Ishikawa (cell line): ENCODE results near the gene BCL2L13.

ENCODE experiments used
- CEBPB ChIP-seq: IDR thresholded peaks from 2 replicates; pipeline ENCODE4 v1.6.1; 2012
- CREB1 ChIP-seq: IDR thresholded peaks from 2 replicates; pipeline ENCODE4 v1.6.1; 2012; ENCODE audit warnings: low read depth
- EGR1 ChIP-seq: IDR thresholded peaks from 2 replicates; pipeline ENCODE4 v1.6.1; 2012
- EP300 ChIP-seq: IDR thresholded peaks from 2 replicates; pipeline ENCODE4 v1.6.1; 2012; ENCODE audit warnings: borderline replicate concordance
- FOXM1 ChIP-seq: IDR thresholded peaks from 2 replicates; pipeline ENCODE4 v1.6.1; 2012; ENCODE audit warnings: low read depth, borderline replicate concordance
- RAD21 ChIP-seq: IDR thresholded peaks from 2 replicates; pipeline ENCODE4 v1.6.1; 2012; ENCODE audit warnings: low read depth
- TAF1 ChIP-seq: IDR thresholded peaks from 2 replicates; pipeline ENCODE4 v1.6.1; 2012; ENCODE audit warnings: low read depth, mild to moderate bottlenecking
- TCF12 ChIP-seq: IDR thresholded peaks from 2 replicates; pipeline ENCODE4 v1.6.1; 2012; ENCODE audit warnings: low read depth
- TEAD4 ChIP-seq: IDR thresholded peaks from 2 replicates; pipeline ENCODE4 v1.6.1; 2012
- YY1 ChIP-seq: IDR thresholded peaks from 2 replicates; pipeline ENCODE4 v1.6.1; 2012; ENCODE audit warnings: low read depth
- ZBTB7A ChIP-seq: IDR thresholded peaks from 2 replicates; pipeline ENCODE4 v1.6.1; 2012; ENCODE audit warnings: low read depth
- TF ChIP-seq, protein P1 (sequence below): IDR thresholded peaks from 2 replicates; pipeline ENCODE4 v1.6.1; 2012
- TF ChIP-seq, protein P2 (sequence below): IDR thresholded peaks from 2 replicates; pipeline ENCODE4 v1.6.1; 2012; ENCODE audit warnings: low read depth, mild to moderate bottlenecking

DNA sequence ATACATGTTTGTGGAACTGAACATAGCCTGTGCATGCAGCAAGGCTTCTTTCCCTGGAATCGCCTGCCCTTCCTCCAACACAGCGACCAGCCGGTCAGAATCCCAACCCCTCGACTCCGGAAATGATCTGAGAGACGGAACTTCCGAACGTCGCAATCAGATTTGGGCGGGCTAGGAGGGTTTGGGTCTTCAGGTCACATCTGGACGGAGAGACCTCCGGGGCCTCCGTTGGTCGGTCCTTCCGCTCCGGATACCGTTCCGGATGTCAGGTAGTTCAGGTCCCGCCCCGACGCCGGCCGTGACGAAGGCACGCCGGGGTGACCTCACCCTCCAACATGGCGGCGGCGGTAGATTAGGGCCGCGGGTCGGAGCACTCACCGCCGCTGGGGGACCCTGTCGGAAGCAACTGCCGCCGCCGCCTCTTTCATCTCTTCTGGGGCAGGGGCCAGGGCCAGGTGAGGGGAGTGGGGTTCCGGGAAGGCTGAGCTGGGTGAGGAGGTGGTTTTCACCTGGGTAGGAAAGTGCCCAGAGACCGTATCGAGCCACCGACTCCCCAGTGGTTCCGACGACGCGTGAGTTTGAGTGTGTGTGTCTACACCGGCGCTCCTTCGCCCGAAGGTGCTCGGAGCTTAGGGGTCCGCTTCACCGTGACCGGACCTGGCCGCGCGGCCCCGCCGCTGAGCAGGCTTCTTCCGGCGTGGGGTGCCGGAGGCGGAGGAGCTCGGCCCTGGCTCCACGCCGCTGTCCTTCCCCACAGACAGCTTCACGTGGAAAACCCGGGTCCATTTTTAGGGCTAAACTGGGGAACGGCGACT is at the start of gene BCL2L13:
- TF ChIP-seq CEBPB (no peak), FOXM1 (no peak), EP300 (0 out of 2 replicates have a peak, but pooled peaks have one; percentile 8), ZBTB7A (no peak), TCF12 (no peak), CREB1 (peak; percentile 87), TEAD4 (0 out of 2 replicates have a peak, but pooled peaks have one; percentile 22), RAD21 (no peak), TAF1 (peak; percentile 100), YY1 (peak; percentile 95), EGR1 (no peak)
- TF ChIP-seq, protein P1, sequence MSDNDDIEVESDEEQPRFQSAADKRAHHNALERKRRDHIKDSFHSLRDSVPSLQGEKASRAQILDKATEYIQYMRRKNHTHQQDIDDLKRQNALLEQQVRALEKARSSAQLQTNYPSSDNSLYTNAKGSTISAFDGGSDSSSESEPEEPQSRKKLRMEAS, result no peak; the same call in 1 of the 2 replicates
- TF ChIP-seq, protein P2, sequence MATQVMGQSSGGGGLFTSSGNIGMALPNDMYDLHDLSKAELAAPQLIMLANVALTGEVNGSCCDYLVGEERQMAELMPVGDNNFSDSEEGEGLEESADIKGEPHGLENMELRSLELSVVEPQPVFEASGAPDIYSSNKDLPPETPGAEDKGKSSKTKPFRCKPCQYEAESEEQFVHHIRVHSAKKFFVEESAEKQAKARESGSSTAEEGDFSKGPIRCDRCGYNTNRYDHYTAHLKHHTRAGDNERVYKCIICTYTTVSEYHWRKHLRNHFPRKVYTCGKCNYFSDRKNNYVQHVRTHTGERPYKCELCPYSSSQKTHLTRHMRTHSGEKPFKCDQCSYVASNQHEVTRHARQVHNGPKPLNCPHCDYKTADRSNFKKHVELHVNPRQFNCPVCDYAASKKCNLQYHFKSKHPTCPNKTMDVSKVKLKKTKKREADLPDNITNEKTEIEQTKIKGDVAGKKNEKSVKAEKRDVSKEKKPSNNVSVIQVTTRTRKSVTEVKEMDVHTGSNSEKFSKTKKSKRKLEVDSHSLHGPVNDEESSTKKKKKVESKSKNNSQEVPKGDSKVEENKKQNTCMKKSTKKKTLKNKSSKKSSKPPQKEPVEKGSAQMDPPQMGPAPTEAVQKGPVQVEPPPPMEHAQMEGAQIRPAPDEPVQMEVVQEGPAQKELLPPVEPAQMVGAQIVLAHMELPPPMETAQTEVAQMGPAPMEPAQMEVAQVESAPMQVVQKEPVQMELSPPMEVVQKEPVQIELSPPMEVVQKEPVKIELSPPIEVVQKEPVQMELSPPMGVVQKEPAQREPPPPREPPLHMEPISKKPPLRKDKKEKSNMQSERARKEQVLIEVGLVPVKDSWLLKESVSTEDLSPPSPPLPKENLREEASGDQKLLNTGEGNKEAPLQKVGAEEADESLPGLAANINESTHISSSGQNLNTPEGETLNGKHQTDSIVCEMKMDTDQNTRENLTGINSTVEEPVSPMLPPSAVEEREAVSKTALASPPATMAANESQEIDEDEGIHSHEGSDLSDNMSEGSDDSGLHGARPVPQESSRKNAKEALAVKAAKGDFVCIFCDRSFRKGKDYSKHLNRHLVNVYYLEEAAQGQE, result peak; percentile 16; the same call in 1 of the 2 replicates
